SK-N-SH (cell line): ENCODE results near the gene MYO9A.

Experiments
- CHD2 ChIP-seq: fragments of 150-350 bp; IDR thresholded peaks from 2 replicates; pipeline ENCODE4 v1.6.1; 2018; ENCODE audit warnings: low read length; ENCODE audit not compliant: partially characterized antibody
- EP300 ChIP-seq, 2 experiments: IDR thresholded peaks; 2 replicates each; pipeline versions ENCODE4 v1.4.0 to v1.6.1; 2012; ENCODE audit warnings: borderline replicate concordance in 1 of 2, low read depth in 1 of 2, low read length in 1 of 2
- JUND ChIP-seq: IDR thresholded peaks from 2 replicates; pipeline ENCODE4 v1.4.0; 2012

DNA sequence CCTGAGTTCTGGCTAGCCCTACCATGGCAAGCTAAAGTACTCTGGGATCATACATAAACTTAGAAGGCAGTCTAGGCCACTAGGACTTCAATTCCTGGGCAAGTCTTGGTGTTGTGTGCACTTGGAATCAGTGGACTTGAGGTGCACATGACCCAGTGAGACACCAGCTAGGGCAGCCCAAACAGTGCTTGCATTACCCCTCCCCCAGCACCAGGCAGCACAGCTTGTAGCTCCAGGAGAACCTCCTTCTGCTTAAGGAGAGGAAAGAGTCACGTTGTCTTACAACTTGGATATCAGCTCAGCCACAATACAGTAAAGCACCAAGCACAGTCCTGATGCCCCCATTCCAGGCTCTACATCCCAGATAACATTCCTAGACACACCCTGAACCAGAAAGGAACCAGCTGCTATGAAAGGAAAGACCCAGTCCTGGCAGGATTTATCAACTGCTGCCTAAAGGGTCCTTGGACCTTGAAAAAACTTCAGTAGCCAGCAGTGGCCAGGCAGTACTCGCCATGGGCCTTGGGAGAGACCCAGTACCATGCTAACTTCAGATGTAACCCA is 57.2 kb downstream of the MYO9A start:
- no peak for TF ChIP-seq EP300 (IDR thresholded peaks at IDR 0.05; ENCODE audit: borderline replicate concordance in 1 of 2, low read depth in 1 of 2, low read length in 1 of 2)
- no peak for TF ChIP-seq CHD2
- TF ChIP-seq JUND = no peak
